Prostate gland (tissue), 2 donors: ENCODE measurements around the gene ITGB5. TPM values are rescaled to one million over a fixed set of nuclear protein-coding genes. Genes with fewer than 3 reads are reported as not detected.

Source experiments
- DNase-seq: peaks from one replicate; pipeline ENCODE4 v3.0.0-alpha.2; 2019; ENCODE audit warnings: low spot score
- H3K27ac ChIP-seq, 2 donors: fragments of 200-600 bp; sonication (generic); 2 replicates each; pipeline ENCODE4 v1.5.1; 2017 to 2019
- H3K27me3 ChIP-seq: fragments of 200-600 bp; sonication (generic); replicated peaks from 2 replicates; pipeline ENCODE4 v1.5.1; 2019; ENCODE audit not compliant: insufficient read depth
- H3K36me3 ChIP-seq, 2 donors: fragments of 200-600 bp; sonication (generic); 1 replicate in 1 of 2; 2 replicates in 1 of 2; pipeline versions ENCODE4 v1.5.1 to v1.8.1; 2017 to 2019
- H3K4me1 ChIP-seq: fragments of 200-600 bp; sonication (generic); replicated peaks from 2 replicates; pipeline ENCODE4 v1.5.1; 2019
- H3K4me3 ChIP-seq, 2 donors: fragments of 200-600 bp; sonication (generic); 2 replicates each; pipeline ENCODE4 v1.5.1; 2017 to 2019
- H3K9me3 ChIP-seq: fragments of 200-600 bp; sonication (generic); 2 replicates; pipeline ENCODE4 v1.5.1; 2017
- POLR2A ChIP-seq: fragments of 450-650 bp; IDR thresholded peaks from one replicate; pipeline ENCODE4 v1.6.1; 2016; ENCODE audit warnings: antibody characterized with exemption, mild to moderate bottlenecking
- POLR2AphosphoS5 ChIP-seq: sonication (generic); formaldehyde crosslinking; IDR thresholded peaks from one replicate; pipeline ENCODE4 v1.6.1; 2017; ENCODE audit warnings: antibody characterized with exemption
- WGBS: methylation state at CpG from one replicate; pipeline ENCODE4 v1.1.5; 2018; 5-methylcytosine and 5-hydroxymethylcytosine counted together
- intact Hi-C: fragments of 100-400 bp; cut with DNase I; formaldehyde crosslinking; loops from one replicate; pipeline ENCODE4 v1.14.2; 2022
- total RNA-seq, 2 donors: library from RNA; depleted of rRNA; stranded (reverse); fragments of >200 nt; gene quantifications; one replicate each; pipeline ENCODE4 v1.1.0, GENCODE V29; 2016
- TF ChIP-seq, protein P1 (sequence below), 4 experiments: fragments of 200-600 bp in 2 of 4; fragments of 450-650 bp in 2 of 4; sonication (generic) in 2 of 4; IDR thresholded peaks; 1 replicate in 3 of 4; 2 replicates in 1 of 4; pipeline ENCODE4 v1.5.1; 2016 to 2019; ENCODE audit warnings: antibody characterized with exemption in 4 of 4, mild to moderate bottlenecking in 2 of 4, moderate library complexity in 2 of 4

ITGB5 gene
- total RNA-seq, 2 donors from 2014 or later, result 123 to 154 TPM

DNA sequence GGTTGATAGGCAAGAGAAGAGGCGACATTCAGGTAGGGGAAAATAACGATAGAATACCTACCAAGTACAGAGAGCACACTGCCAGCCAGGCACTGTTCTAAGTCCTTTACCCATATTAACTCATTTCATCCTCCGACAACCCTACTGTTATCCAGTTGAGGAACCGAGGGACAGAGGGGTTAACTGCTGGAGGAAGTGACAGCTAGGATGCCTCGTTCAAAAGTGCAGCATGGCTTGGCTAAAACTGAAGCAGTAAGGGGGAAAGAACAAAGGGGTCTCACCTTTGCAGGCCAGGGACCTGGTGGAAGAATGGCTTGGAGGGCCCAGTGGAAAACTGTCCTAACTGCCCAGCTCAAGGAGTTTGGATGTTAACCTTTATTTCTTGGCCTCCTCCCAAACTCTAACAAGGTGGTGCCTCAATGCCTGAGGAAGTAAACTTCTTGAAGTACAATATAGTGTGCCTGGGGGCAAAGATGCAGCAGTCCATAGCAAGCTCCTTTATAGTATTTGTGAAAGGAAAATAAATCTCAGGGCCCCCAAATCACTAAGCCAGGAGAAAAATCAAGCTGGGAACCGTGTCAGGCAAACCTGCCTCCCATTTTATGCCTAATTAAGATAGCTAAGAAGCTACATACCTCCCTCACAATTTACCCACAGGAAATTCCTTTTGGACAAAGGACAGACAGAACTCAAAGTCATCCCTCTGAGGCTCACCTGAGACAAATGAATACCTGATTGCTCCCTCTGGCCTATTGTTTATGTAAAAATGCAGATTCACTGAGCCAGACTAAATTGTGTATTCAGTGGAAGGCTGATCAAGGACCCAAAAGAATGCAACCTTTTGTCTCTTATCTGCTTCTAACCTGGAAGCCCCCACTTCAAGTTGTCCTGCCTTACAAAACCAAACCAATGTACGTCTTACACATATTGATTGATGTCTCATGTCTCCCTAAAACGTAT is 1.6 kb upstream of the ITGB5 start:
- Histone ChIP-seq H3K4me3 (no peak overlapping the region), H3K27ac (no peak overlapping the region), H3K27me3 (no peaks in the 10 kb centered on the region), H3K9me3 (no peaks in the 10 kb centered on the region), H3K36me3 (no peaks in the 10 kb centered on the region), H3K4me1 (no peaks in the 10 kb centered on the region)
- TF ChIP-seq, protein P1, sequence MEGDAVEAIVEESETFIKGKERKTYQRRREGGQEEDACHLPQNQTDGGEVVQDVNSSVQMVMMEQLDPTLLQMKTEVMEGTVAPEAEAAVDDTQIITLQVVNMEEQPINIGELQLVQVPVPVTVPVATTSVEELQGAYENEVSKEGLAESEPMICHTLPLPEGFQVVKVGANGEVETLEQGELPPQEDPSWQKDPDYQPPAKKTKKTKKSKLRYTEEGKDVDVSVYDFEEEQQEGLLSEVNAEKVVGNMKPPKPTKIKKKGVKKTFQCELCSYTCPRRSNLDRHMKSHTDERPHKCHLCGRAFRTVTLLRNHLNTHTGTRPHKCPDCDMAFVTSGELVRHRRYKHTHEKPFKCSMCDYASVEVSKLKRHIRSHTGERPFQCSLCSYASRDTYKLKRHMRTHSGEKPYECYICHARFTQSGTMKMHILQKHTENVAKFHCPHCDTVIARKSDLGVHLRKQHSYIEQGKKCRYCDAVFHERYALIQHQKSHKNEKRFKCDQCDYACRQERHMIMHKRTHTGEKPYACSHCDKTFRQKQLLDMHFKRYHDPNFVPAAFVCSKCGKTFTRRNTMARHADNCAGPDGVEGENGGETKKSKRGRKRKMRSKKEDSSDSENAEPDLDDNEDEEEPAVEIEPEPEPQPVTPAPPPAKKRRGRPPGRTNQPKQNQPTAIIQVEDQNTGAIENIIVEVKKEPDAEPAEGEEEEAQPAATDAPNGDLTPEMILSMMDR (IDR thresholded peaks at IDR 0.05), result no peak
- TF ChIP-seq POLR2A (no peak), POLR2AphosphoS5 (no peak)
- WGBS, result 69% methylated on average over 8 of the region's 8 CpGs
- intact Hi-C loops, result loop anchor here (5.0 kb wide), 1 partner anchor 106 kb away; no protein-coding TSS in a partner anchor
- no peak for DNase-seq

DNA sequence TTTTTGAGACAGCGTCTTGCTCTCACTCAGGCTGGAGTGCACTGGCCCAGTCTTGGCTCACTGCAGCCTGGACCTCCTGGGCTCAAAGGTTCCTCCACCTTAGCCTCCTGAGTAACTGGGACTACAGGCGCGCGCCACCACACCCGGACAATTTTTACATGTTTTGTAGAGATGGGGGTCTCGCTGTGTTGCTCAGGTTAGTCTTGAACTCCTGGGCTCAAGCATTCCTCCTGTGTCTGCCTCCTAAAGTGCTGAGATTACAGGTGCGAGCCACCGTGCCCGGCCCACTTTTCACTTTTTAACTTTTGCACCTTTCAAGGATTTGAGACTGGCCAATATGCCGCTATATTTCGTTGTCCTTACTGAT is 750 bp upstream of the ITGB5 start:
- Histone ChIP-seq H3K27ac (peak overlapping the region; percentile 92 to 93), H3K9me3 (no peaks in the 10 kb centered on the region), H3K27me3 (no peaks in the 10 kb centered on the region), H3K4me1 (peaks cover 3% of the 10 kb centered on the region), H3K4me3 (peak overlapping the region; percentile 79 to 80), H3K36me3 (no peaks in the 10 kb centered on the region)
- intact Hi-C loops, result loop anchor here (5.0 kb wide), 1 partner anchor 106 kb away; no protein-coding TSS in a partner anchor
- DNase-seq, result no peak
- TF ChIP-seq POLR2A (no peak), POLR2AphosphoS5 (no peak)
- TF ChIP-seq, protein P1 (IDR thresholded peaks at IDR 0.05), result no peak
- 89% methylated on average over 11 of the region's 11 CpGs for WGBS

DNA sequence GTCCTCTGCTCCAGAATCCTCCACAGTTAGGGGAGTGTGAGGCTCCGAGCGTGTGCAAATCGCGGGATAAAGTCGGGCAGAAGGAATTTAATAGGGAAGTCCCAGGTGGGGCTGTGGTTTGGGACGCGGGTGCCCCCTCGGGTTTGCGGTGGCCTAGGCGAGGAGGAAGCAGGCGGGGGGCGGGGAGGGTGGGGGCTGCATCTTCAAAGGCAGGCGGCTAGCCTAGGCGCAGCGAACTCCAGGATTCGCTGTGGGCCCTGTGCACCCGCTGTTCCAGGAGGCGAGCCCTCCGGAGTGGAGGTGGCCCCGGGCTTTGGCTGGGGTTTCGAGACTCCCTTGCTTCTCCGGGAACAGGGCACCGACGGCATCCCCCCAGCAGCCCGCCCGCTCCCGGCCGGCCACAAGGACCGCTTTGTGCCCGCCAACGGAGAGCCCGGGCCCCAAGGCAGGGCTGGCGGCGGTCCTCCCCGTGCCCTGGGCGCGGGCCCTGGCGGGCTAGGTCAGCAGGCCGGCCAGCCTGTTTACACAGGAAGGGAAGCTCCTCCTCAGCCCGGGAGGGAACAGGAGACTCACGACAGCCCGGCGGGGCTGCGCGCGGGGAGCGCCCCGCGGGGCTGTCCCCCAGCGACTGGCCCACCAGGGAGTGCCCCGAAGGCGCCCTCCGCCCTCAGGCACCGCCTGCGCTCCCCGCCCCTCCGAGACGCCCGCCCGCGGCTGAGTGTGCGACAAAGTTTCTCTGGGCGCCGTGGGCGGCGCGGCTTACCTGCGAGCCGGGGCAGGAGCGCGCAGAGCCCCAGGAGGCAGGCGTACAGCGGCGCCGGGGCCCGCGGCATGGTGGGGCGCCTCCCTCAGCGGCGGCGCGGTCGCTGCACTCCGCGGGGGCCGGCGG is 753 bp downstream of the ITGB5 start:
- Histone ChIP-seq H3K27me3 (no peaks in the 10 kb centered on the region), H3K4me1 (peaks cover 6% of the 10 kb centered on the region), H3K36me3 (no peaks in the 10 kb centered on the region), H3K4me3 (peak overlapping the region; percentile 79 to 80), H3K9me3 (no peaks in the 10 kb centered on the region), H3K27ac (peak overlapping the region; percentile 92 to 93)
- peak; percentile 62 for DNase-seq
- 0% methylated on average over 18 of the region's 87 CpGs for WGBS
- no peak for TF ChIP-seq POLR2AphosphoS5
- TF ChIP-seq, protein P1 (IDR thresholded peaks at IDR 0.05), result peak in 1 of 4 experiments; percentile 13
- TF ChIP-seq POLR2A, result peak; percentile 56
- intact Hi-C loops, result loop anchor here (5.0 kb wide), 1 partner anchor 104 kb away; no protein-coding TSS in a partner anchor

DNA sequence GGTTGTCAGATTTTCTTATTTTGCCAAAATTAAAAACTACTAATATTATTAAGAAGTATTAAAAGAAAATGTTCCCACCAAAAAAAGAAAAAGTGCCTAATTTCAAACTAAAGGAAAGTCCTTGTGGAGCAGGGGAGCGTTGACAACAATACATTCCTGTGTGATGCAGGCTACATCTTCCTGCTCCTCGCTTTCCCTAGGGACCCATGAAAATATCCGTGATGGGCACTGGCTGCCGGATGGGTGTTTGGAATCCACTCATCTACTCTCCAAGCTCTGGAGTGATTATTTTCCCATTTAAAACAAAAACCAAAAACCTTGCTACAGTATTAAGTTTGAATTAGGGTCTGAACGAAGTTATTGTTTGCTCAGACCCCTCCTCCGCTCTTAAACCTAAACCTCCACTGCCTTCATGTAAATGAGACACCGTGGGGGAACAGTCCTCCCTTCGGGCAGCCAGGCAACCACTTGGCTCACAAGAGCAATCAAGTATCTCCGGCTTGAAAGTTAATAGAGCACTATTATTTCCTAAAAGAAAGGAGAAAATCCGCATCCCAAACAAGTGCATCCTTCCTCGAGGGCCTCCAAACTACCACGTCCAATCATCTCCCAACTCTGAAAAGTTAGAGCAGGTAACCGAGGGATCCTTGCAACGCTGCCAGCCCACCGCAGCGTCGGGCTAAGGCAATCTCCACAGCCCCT is 1.5 kb downstream of the ITGB5 start:
- DNase-seq, result no peak
- 15% methylated on average over 17 of the region's 17 CpGs for WGBS
- intact Hi-C loops, result loop anchor here (5.0 kb wide), 1 partner anchor 103 kb away; no protein-coding TSS in a partner anchor

More for the DNA sequence above, 1.5 kb downstream of the ITGB5 start:
- no peaks in the 10 kb centered on the region for H3K9me3 ChIP-seq
- H3K36me3 ChIP-seq, result no peaks in the 10 kb centered on the region
- H3K27me3 ChIP-seq, result no peaks in the 10 kb centered on the region
- peaks cover 6% of the 10 kb centered on the region for H3K4me1 ChIP-seq
- TF ChIP-seq, protein P1 (IDR thresholded peaks at IDR 0.05), result no peak
- no peak for TF ChIP-seq POLR2A
- no peak for TF ChIP-seq POLR2AphosphoS5
- peak overlapping the region; percentile 79 to 80 for H3K4me3 ChIP-seq
- H3K27ac ChIP-seq, result peak overlapping the region; percentile 92 to 93
